K562 (cell line): ENCODE data around the gene HPD. TPM values are rescaled to one million over a fixed set of nuclear protein-coding genes. Genes with fewer than 3 reads are reported as not detected.

Source experiments
- CHD4 ChIP-seq: fragments of 200-600 bp; sonication (generic); IDR thresholded peaks from 3 replicates; pipeline ENCODE4 v1.6.1; 2012; ENCODE audit warnings: low read depth, mild to moderate bottlenecking, mixed read lengths, low read length, inconsistent platforms; ENCODE audit not compliant: insufficient read depth, insufficient replicate concordance, poor library complexity, severe bottlenecking
- COPS2 ChIP-seq: fragments of 450-650 bp; conservative IDR thresholded peaks from 2 replicates; pipeline ENCODE4 v1.6.1; 2016; ENCODE audit warnings: mild to moderate bottlenecking, moderate library complexity
- ETV6 ChIP-seq, 3 experiments: fragments of 150-350 bp in 1 of 3; sonication (generic) in 1 of 3; formaldehyde crosslinking in 1 of 3; IDR thresholded peaks; 2 replicates each; pipeline versions ENCODE4 v1.6.1 to v1.8.0; 2014 to 2022; ENCODE audit warnings: borderline replicate concordance in 2 of 3, low read depth in 2 of 3, antibody characterized with exemption in 1 of 3, low read length in 1 of 3, mild to moderate bottlenecking in 1 of 3, missing genetic modification reagents in 1 of 3
- FOXP1 ChIP-seq: sonication (generic); formaldehyde crosslinking; IDR thresholded peaks from 2 replicates; pipeline ENCODE4 v1.8.0; 2022; ENCODE audit warnings: mild to moderate bottlenecking, missing genetic modification reagents
- GTF2E2 ChIP-seq: fragments of 200-800 bp; sonication (Bioruptor generic); IDR thresholded peaks from 2 replicates; pipeline ENCODE4 v1.6.1; 2016; ENCODE audit warnings: missing genetic modification characterization, missing compliant biosample characterization
- MAFK ChIP-seq: IDR thresholded peaks from 2 replicates; pipeline ENCODE4 v1.6.1; 2011; ENCODE audit warnings: low read length, improper control_type of control experiment
- MYC ChIP-seq, 2 experiments: fragments of 250-450 bp in 1 of 2; sonication (Bioruptor Pico) in 1 of 2; IDR thresholded peaks; 2 replicates each; pipeline versions ENCODE4 v1.5.1 to v1.6.1; 2012 to 2021; ENCODE audit warnings: low read depth in 2 of 2, borderline replicate concordance in 1 of 2, improper control_type of control experiment in 1 of 2, low read length in 1 of 2, mild to moderate bottlenecking in 1 of 2, moderate library complexity in 1 of 2
- PTTG1 ChIP-seq: fragments of 450-650 bp; IDR thresholded peaks from 2 replicates; pipeline ENCODE4 v1.6.1; 2016; ENCODE audit warnings: low read depth, mild to moderate bottlenecking, missing genetic modification characterization, missing compliant biosample characterization
- SNIP1 ChIP-seq: fragments of 450-650 bp; IDR thresholded peaks from 2 replicates; pipeline ENCODE4 v1.7.1; 2017; ENCODE audit warnings: low read depth, mild to moderate bottlenecking
- ZNF280B ChIP-seq: fragments of 250-450 bp; sonication (Bioruptor Pico); IDR thresholded peaks from 2 replicates; pipeline ENCODE4 v1.5.1; 2021; ENCODE audit warnings: mild to moderate bottlenecking
- ZNF408 ChIP-seq: fragments of 250-450 bp; sonication (Bioruptor Pico); IDR thresholded peaks from 2 replicates; pipeline ENCODE4 v1.4.0; 2020; ENCODE audit warnings: low read depth, mild to moderate bottlenecking, moderate library complexity
- polyA plus RNA-seq, 8 experiments: library from polyadenylated mRNA; depleted of rRNA in 4 of 8; stranded (reverse) in 5 of 8; unstranded in 3 of 8; fragments of >200 nt; fragmentation: Nextera tagmentation in 2 of 8; fragmentation: Illumina TruSeq in 1 of 8; extraction: Ambion mirVana in 2 of 8; extraction: Trizol in 1 of 8; gene quantifications; 2 replicates each; pipeline versions ENCODE4 v1.2.1 to v1.2.3, GENCODE V29; 2011 to 2014; ENCODE audit warnings: inconsistent platforms in 1 of 8, missing spikeins in 1 of 8
- total RNA-seq, 7 experiments: library from RNA; depleted of rRNA in 6 of 7; stranded (reverse); fragments of >200 nt in 6 of 7; fragmentation: Illumina TruSeq in 2 of 7; extraction: Trizol in 2 of 7; gene quantifications; 2 replicates each; pipeline versions ENCODE4 v1.2.1 to v1.2.3, GENCODE V29; 2011 to 2021; ENCODE audit warnings: low replicate concordance in 1 of 7
- TF ChIP-seq, protein P1 (sequence below): fragments of 250-450 bp; sonication (Bioruptor Pico); IDR thresholded peaks from 2 replicates; pipeline ENCODE4 v1.4.0; 2020
- TF ChIP-seq, protein P2 (sequence below): sonication (generic); formaldehyde crosslinking; IDR thresholded peaks from 2 replicates; pipeline ENCODE4 v1.5.0; 2020; ENCODE audit warnings: missing genetic modification reagents

HPD gene
- total and polyA plus RNA-seq, 9 of the 15 experiments (the other 6 are each of a cell fraction or from before 2014, with no cell fraction given): 0.06 to 0.29 (median 0.07) TPM; not detected in 4

DNA sequence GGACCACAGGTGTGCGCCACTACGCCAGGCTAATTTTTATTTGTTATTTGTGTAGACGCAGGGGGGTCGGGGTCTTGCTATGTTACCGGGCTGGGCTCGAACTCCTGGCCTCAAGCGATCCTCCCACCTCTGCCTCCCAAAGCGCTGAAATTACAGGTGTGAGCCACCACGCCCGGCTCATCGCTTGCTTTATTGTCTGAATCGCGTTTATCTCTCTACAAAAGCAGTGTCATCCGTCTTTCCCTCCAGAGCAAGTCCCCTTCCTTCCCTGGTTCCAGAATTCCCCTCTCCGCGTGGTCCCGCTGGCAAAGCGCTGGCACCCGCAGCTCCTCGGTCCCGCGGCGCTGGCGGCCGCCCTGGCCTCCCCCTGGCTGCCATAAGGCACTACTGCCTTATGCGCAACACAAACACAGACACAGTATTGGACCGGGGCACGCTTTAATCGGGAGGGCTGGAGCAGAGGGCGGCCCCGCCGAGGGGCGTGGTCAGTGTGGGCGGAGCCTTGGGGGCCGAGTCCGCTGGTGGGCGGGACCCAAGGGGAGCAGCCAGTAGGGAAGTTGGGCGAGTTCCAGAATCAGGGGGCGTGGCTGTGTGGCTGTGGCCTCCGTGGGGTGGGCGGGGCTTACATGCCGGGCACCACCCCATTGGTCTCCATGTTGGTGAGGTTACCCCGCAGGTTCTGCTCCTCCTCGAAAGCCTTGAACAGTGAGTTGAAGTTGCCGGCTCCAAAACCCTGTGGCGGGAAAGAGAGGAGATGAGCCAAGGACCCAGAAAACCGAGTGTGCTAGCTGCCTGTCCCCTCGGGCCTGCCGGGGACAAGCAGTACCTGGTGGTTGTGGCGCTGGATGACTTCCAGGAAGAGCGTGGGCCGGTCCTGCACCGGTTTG, 19.3 kb downstream of the HPD start (continued):
- TF ChIP-seq MYC (IDR thresholded peaks at IDR 0.05; ENCODE audit: low read depth, low read length) (peak; percentile 82), MYC (CRISPR knock-in tag; IDR thresholded peaks at IDR 0.05; ENCODE audit: borderline replicate concordance, low read depth) (no peak), FOXP1 (CRISPR knock-in tag) (peak; percentile 53; the same call in 1 of the 2 replicates), CHD4 (no peak), GTF2E2 (tag) (no peak), ZNF408 (CRISPR knock-in tag) (no peak), ETV6 (IDR thresholded peaks at IDR 0.05; ENCODE audit: borderline replicate concordance in 1 of 2, low read depth in 2 of 2, low read length in 1 of 2) (no peak), ETV6 (CRISPR knock-in tag; IDR thresholded peaks at IDR 0.05; ENCODE audit: borderline replicate concordance) (no peak), SNIP1 (no peak), PTTG1 (no peak), MAFK (no peak), COPS2 (no peak), ZNF280B (no peak)
- TF ChIP-seq, protein P1, sequence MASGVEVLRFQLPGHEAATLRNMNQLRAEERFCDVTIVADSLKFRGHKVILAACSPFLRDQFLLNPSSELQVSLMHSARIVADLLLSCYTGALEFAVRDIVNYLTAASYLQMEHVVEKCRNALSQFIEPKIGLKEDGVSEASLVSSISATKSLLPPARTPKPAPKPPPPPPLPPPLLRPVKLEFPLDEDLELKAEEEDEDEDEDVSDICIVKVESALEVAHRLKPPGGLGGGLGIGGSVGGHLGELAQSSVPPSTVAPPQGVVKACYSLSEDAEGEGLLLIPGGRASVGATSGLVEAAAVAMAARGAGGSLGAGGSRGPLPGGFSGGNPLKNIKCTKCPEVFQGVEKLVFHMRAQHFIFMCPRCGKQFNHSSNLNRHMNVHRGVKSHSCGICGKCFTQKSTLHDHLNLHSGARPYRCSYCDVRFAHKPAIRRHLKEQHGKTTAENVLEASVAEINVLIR (CRISPR knock-in tag): no peak
- TF ChIP-seq, protein P2, sequence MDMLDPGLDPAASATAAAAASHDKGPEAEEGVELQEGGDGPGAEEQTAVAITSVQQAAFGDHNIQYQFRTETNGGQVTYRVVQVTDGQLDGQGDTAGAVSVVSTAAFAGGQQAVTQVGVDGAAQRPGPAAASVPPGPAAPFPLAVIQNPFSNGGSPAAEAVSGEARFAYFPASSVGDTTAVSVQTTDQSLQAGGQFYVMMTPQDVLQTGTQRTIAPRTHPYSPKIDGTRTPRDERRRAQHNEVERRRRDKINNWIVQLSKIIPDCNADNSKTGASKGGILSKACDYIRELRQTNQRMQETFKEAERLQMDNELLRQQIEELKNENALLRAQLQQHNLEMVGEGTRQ (CRISPR knock-in tag): no peak
